GM12865 (cell line): ENCODE data around the gene GPR26.

Experiments used
- DNase-seq: peaks from one replicate; pipeline ENCODE4 v3.0.0; 2010; ENCODE audit warnings: low read depth
- H3K4me3 ChIP-seq: 2 replicates; pipeline ENCODE4 v1.5.1; 2011; ENCODE audit warnings: mild to moderate bottlenecking, low read depth, low read length, control low read depth
- CTCF ChIP-seq: IDR thresholded peaks from 2 replicates; pipeline ENCODE4 v1.5.1; 2011; ENCODE audit warnings: low read length, control low read depth, low read depth, inconsistent platforms; ENCODE audit not compliant: insufficient read depth; ENCODE audit errors: missing control alignments

GPR26 gene

GRCh38 chr10:123622381-123622780 is 43.8 kb upstream of the GPR26 start:
- DNase-seq = no peak
- TF ChIP-seq CTCF = no peak
- H3K4me3 ChIP-seq = no peak overlapping the region

- DNase-seq = no peak
- TF ChIP-seq CTCF = no peak
- H3K4me3 ChIP-seq = no peak overlapping the region
Measured at GRCh38 chr10:123624086-123624485, 42.1 kb upstream of the GPR26 start.

- H3K4me3 ChIP-seq = no peak overlapping the region
- DNase-seq = no peak
- no peak for TF ChIP-seq CTCF
Measured at GRCh38 chr10:123633106-123633505, 33.0 kb upstream of the GPR26 start.

GRCh38 chr10:123633636-123634035 is 32.5 kb upstream of the GPR26 start:
- TF ChIP-seq CTCF = no peak
- no peak for DNase-seq
- no peak overlapping the region for H3K4me3 ChIP-seq

- DNase-seq = no peak
- no peak overlapping the region for H3K4me3 ChIP-seq
- TF ChIP-seq CTCF = no peak
Measured at GRCh38 chr10:123634221-123634620, 31.9 kb upstream of the GPR26 start.

- TF ChIP-seq CTCF = no peak
- DNase-seq = no peak
- no peak overlapping the region for H3K4me3 ChIP-seq
Measured at GRCh38 chr10:123635131-123635530, 31.0 kb upstream of the GPR26 start.

- no peak overlapping the region for H3K4me3 ChIP-seq
- DNase-seq = no peak
- no peak for TF ChIP-seq CTCF
Measured at GRCh38 chr10:123635745-123636144, 30.4 kb upstream of the GPR26 start.
